Liver (tissue), 9 donors: ENCODE data around the gene BAIAP3. TPM values are rescaled to one million over a fixed set of nuclear protein-coding genes. Genes with fewer than 3 reads are reported as not detected.

Source experiments
- DNase-seq: peaks from one replicate; pipeline ENCODE4 v3.0.0-alpha.2; 2017; ENCODE audit warnings: low spot score
- H3K27ac ChIP-seq, 2 donors: one replicate each; pipeline ENCODE4 v1.7.0; 2013; ENCODE audit warnings: inconsistent platforms in 2 of 2, low read length in 2 of 2, control low read depth in 1 of 2, low read depth in 1 of 2, mild to moderate bottlenecking in 1 of 2
- H3K27me3 ChIP-seq, 4 donors: one replicate each; pipeline versions ENCODE4 v1.6.1 to v1.7.0; 2013; ENCODE audit warnings: low read length in 3 of 4, inconsistent platforms in 1 of 4, mild to moderate bottlenecking in 1 of 4, moderate library complexity in 1 of 4; ENCODE audit not compliant: control insufficient read depth in 4 of 4, insufficient read depth in 4 of 4
- H3K36me3 ChIP-seq, 4 donors: one replicate each; pipeline versions ENCODE4 v1.6.1 to v1.7.0; 2013; ENCODE audit warnings: low read length in 3 of 4, mild to moderate bottlenecking in 3 of 4, low read depth in 1 of 4, moderate library complexity in 1 of 4; ENCODE audit not compliant: control insufficient read depth in 4 of 4, insufficient read depth in 3 of 4
- H3K4me1 ChIP-seq, 4 donors: one replicate each; pipeline versions ENCODE4 v1.6.1 to v1.7.0; 2013; ENCODE audit warnings: low read length in 3 of 4, mild to moderate bottlenecking in 3 of 4, moderate library complexity in 1 of 4; ENCODE audit not compliant: control insufficient read depth in 4 of 4, insufficient read depth in 4 of 4
- H3K4me3 ChIP-seq, 3 donors: one replicate each; pipeline versions ENCODE4 v1.6.1 to v1.7.0; 2013; ENCODE audit warnings: low read length in 3 of 3, control low read depth in 1 of 3, low read depth in 1 of 3, mild to moderate bottlenecking in 1 of 3
- H3K9ac ChIP-seq, 2 donors: one replicate each; pipeline ENCODE4 v1.7.0; 2013; ENCODE audit warnings: low read length in 2 of 2, mild to moderate bottlenecking in 2 of 2, moderate library complexity in 2 of 2, control low read depth in 1 of 2, low read depth in 1 of 2
- H3K9me3 ChIP-seq, 4 donors: one replicate each; pipeline versions ENCODE4 v1.6.1 to v1.7.0; 2013; ENCODE audit warnings: low read length in 3 of 4; ENCODE audit not compliant: control insufficient read depth in 4 of 4
- CTCF ChIP-seq: fragments of 150-350 bp; IDR thresholded peaks from 2 replicates; pipeline ENCODE4 v1.5.1; 2017; ENCODE audit warnings: improper control_type of control experiment, low read depth, low read length; ENCODE audit not compliant: missing input control
- FOXA1 ChIP-seq: IDR thresholded peaks from 2 replicates; pipeline ENCODE4 v1.6.1; 2016; ENCODE audit warnings: antibody characterized with exemption
- FOXA2 ChIP-seq: IDR thresholded peaks from 2 replicates; pipeline ENCODE4 v1.6.1; 2016; ENCODE audit warnings: antibody characterized with exemption
- GABPA ChIP-seq, 2 donors: IDR thresholded peaks in 1 of 2; conservative IDR thresholded peaks in 1 of 2; 2 replicates each; pipeline ENCODE4 v1.6.1; 2016; ENCODE audit warnings: antibody characterized with exemption in 2 of 2, mild to moderate bottlenecking in 1 of 2, moderate library complexity in 1 of 2
- NR2F2 ChIP-seq: IDR thresholded peaks from 2 replicates; pipeline ENCODE4 v1.6.1; 2016; ENCODE audit warnings: antibody characterized with exemption
- RAD21 ChIP-seq, 2 donors: IDR thresholded peaks; 2 replicates each; pipeline ENCODE4 v1.6.1; 2016; ENCODE audit warnings: antibody characterized with exemption in 2 of 2, mild to moderate bottlenecking in 2 of 2
- RXRA ChIP-seq, 2 donors: IDR thresholded peaks; 2 replicates each; pipeline ENCODE4 v1.6.1; 2017 to 2018; ENCODE audit warnings: antibody characterized with exemption in 2 of 2, mild to moderate bottlenecking in 1 of 2
- TAF1 ChIP-seq: conservative IDR thresholded peaks from 2 replicates; pipeline ENCODE4 v1.6.1; 2016; ENCODE audit warnings: antibody characterized with exemption, mild to moderate bottlenecking
- WGBS: extraction: QIAGEN DNeasy Blood & Tissue Kit; methylation state at CpG from one replicate; pipeline ENCODE4 v1.1.7; 2013; 5-methylcytosine and 5-hydroxymethylcytosine counted together
- polyA plus RNA-seq, 2 donors: library from polyadenylated mRNA; stranded (reverse) in 1 of 2; unstranded in 1 of 2; fragments of 200-250 nt in 1 of 2; fragments of >200 nt in 1 of 2; fragmentation: Nextera tagmentation in 1 of 2; extraction: Ambion mirVana in 1 of 2; gene quantifications; one replicate each; pipeline versions ENCODE4 v1.2.1 to v1.2.3, GENCODE V29; 2013 to 2015
- total RNA-seq, 2 donors: library from RNA; depleted of rRNA; stranded (reverse); fragments of >200 nt; gene quantifications; one replicate each; pipeline ENCODE4 v1.2.3, GENCODE V29; 2014
- TF ChIP-seq, protein P1 (sequence below): IDR thresholded peaks from 2 replicates; pipeline ENCODE4 v1.6.1; 2016; ENCODE audit warnings: antibody characterized with exemption, mild to moderate bottlenecking
- TF ChIP-seq, protein P2 (sequence below): IDR thresholded peaks from 2 replicates; pipeline ENCODE4 v1.6.1; 2016; ENCODE audit warnings: antibody characterized with exemption
- TF ChIP-seq, protein P3 (sequence below): IDR thresholded peaks from 2 replicates; pipeline ENCODE4 v1.6.1; 2016; ENCODE audit warnings: antibody characterized with exemption
- TF ChIP-seq, protein P4 (sequence below): IDR thresholded peaks from 2 replicates; pipeline ENCODE4 v1.6.1; 2016; ENCODE audit warnings: antibody characterized with exemption
- donor health status: healthy.
- donor health status: healthy.
- donor health status: healthy.
- donor health status: healthy.
- donor health status: healthy.

The BAIAP3 gene
- total and polyA plus RNA-seq, 4 donors = 1.6 to 3.8 (median 2.6) TPM

GRCh38 chr16:1333854-1334700 lies 632 bp downstream of the BAIAP3 start:
- H3K9ac ChIP-seq = no peak overlapping the region
- H3K4me3 ChIP-seq = peak overlapping the region in 1 of 3 donors; percentile 49
- H3K9me3 ChIP-seq = peaks cover 0 to 3% (median 0%) of the 10 kb centered on the region in 4 donors
- H3K27ac ChIP-seq = no peak overlapping the region
- 4% methylated on average over 78 of the region's 78 CpGs for WGBS
- DNase-seq = no peak
- H3K4me1 ChIP-seq = peaks cover 6 to 15% (median 12%) of the 10 kb centered on the region in 4 donors
- peaks cover 0 to 2% (median 0%) of the 10 kb centered on the region in 4 donors for H3K27me3 ChIP-seq
- no peak for TF ChIP-seq TAF1
- no peak for TF ChIP-seq GABPA (IDR thresholded peaks at IDR 0.05 in 1 of 2, conservative IDR thresholded peaks at IDR 0.05 in 1 of 2)
- no peak for TF ChIP-seq NR2F2
- TF ChIP-seq RAD21 (IDR thresholded peaks at IDR 0.05) = no peak
- TF ChIP-seq CTCF = no peak
- TF ChIP-seq, protein P1, sequence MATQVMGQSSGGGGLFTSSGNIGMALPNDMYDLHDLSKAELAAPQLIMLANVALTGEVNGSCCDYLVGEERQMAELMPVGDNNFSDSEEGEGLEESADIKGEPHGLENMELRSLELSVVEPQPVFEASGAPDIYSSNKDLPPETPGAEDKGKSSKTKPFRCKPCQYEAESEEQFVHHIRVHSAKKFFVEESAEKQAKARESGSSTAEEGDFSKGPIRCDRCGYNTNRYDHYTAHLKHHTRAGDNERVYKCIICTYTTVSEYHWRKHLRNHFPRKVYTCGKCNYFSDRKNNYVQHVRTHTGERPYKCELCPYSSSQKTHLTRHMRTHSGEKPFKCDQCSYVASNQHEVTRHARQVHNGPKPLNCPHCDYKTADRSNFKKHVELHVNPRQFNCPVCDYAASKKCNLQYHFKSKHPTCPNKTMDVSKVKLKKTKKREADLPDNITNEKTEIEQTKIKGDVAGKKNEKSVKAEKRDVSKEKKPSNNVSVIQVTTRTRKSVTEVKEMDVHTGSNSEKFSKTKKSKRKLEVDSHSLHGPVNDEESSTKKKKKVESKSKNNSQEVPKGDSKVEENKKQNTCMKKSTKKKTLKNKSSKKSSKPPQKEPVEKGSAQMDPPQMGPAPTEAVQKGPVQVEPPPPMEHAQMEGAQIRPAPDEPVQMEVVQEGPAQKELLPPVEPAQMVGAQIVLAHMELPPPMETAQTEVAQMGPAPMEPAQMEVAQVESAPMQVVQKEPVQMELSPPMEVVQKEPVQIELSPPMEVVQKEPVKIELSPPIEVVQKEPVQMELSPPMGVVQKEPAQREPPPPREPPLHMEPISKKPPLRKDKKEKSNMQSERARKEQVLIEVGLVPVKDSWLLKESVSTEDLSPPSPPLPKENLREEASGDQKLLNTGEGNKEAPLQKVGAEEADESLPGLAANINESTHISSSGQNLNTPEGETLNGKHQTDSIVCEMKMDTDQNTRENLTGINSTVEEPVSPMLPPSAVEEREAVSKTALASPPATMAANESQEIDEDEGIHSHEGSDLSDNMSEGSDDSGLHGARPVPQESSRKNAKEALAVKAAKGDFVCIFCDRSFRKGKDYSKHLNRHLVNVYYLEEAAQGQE = no peak
- TF ChIP-seq, protein P2, sequence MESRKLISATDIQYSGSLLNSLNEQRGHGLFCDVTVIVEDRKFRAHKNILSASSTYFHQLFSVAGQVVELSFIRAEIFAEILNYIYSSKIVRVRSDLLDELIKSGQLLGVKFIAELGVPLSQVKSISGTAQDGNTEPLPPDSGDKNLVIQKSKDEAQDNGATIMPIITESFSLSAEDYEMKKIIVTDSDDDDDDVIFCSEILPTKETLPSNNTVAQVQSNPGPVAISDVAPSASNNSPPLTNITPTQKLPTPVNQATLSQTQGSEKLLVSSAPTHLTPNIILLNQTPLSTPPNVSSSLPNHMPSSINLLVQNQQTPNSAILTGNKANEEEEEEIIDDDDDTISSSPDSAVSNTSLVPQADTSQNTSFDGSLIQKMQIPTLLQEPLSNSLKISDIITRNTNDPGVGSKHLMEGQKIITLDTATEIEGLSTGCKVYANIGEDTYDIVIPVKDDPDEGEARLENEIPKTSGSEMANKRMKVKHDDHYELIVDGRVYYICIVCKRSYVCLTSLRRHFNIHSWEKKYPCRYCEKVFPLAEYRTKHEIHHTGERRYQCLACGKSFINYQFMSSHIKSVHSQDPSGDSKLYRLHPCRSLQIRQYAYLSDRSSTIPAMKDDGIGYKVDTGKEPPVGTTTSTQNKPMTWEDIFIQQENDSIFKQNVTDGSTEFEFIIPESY = no peak
- H3K36me3 ChIP-seq = no peaks in the 10 kb centered on the region

GRCh38 chr16:1334739-1335138 lies 1.3 kb downstream of the BAIAP3 start:
- H3K4me3 ChIP-seq = no peak overlapping the region

More at GRCh38 chr16:1334739-1335138, 1.3 kb downstream of the BAIAP3 start:
- H3K9ac ChIP-seq = no peak overlapping the region
- DNase-seq = no peak
- H3K9me3 ChIP-seq = peaks cover 0 to 3% (median 0%) of the 10 kb centered on the region in 4 donors
- H3K4me1 ChIP-seq = peaks cover 6 to 15% (median 12%) of the 10 kb centered on the region in 4 donors
- WGBS = 44% methylated on average over 9 of the region's 9 CpGs
- no peaks in the 10 kb centered on the region for H3K36me3 ChIP-seq
- H3K27ac ChIP-seq = no peak overlapping the region
- H3K27me3 ChIP-seq = peaks cover 0 to 2% (median 0%) of the 10 kb centered on the region in 4 donors
- no peak for TF ChIP-seq FOXA1
- no peak for TF ChIP-seq RXRA (IDR thresholded peaks at IDR 0.05)
- TF ChIP-seq NR2F2 = no peak
- TF ChIP-seq CTCF = no peak
- TF ChIP-seq, protein P3, sequence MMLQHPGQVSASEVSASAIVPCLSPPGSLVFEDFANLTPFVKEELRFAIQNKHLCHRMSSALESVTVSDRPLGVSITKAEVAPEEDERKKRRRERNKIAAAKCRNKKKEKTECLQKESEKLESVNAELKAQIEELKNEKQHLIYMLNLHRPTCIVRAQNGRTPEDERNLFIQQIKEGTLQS = no peak
- TF ChIP-seq FOXA2 = no peak
- TF ChIP-seq, protein P4, sequence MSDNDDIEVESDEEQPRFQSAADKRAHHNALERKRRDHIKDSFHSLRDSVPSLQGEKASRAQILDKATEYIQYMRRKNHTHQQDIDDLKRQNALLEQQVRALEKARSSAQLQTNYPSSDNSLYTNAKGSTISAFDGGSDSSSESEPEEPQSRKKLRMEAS = no peak
